COLO668 (cell line): ENCODE results near the gene CSAG2.
"Not testable (repeated sequence)": the region's sequence is repeated elsewhere in the genome, so short reads cannot be mapped to it uniquely, and the experiment has no call there.

Source experiments
- DNase-seq: peaks from one replicate; lab custom pipeline; 2025; ENCODE audit not compliant: unreplicated experiment; lab: John Stamatoyannopoulos, UW

The CSAG2 gene, protein sequence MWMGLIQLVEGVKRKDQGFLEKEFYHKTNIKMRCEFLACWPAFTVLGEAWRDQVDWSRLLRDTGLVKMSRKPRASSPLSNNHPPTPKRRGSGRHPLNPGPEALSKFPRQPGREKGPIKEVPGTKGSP

DNA sequence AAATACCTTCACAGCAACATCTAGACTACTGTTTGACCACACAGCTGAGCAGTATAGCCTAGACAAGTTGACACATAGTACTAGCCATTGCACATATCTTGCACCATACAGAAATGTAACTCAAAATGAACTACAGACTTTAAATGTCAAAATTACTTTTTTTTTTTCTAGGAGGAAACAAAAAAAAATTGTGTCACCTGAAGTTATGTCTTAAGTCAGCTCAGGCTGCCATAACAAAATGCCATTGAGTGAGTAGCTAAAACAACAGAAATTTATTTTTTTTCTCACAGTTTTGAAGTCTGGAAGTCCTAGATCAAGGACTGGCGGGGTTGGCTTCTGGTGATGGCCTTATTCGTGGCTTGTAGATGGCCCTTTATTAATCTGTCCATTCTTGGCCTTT, at the start of gene CSAG2:
Gene CSAG2, minus strand, starts transcription at position 101 of the 400 bp plus-strand sequence. CDS start 161 bp downstream, outside the sequence.
- DNase-seq: not testable (repeated sequence)

DNA sequence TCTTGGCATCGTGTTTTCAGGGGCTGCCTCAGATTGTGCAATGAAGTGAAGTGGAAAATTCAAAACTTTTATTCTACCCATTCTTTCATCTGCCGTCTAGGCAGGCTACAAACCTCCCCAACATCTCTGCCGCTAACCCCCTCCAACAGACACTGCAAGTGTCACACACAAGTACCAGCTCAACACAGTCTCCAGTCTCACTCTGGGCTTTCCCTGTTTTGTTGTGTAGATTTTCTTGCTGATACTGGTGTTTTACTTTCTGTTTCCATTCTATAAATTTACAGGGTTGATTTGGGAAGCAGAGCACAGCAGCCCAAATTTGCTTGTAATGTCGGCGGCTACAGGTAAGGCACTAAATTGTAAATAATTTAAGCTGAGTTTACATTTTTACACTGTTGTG, 45.8 kb upstream of the CSAG2 start:
- not testable (repeated sequence) for DNase-seq

DNA sequence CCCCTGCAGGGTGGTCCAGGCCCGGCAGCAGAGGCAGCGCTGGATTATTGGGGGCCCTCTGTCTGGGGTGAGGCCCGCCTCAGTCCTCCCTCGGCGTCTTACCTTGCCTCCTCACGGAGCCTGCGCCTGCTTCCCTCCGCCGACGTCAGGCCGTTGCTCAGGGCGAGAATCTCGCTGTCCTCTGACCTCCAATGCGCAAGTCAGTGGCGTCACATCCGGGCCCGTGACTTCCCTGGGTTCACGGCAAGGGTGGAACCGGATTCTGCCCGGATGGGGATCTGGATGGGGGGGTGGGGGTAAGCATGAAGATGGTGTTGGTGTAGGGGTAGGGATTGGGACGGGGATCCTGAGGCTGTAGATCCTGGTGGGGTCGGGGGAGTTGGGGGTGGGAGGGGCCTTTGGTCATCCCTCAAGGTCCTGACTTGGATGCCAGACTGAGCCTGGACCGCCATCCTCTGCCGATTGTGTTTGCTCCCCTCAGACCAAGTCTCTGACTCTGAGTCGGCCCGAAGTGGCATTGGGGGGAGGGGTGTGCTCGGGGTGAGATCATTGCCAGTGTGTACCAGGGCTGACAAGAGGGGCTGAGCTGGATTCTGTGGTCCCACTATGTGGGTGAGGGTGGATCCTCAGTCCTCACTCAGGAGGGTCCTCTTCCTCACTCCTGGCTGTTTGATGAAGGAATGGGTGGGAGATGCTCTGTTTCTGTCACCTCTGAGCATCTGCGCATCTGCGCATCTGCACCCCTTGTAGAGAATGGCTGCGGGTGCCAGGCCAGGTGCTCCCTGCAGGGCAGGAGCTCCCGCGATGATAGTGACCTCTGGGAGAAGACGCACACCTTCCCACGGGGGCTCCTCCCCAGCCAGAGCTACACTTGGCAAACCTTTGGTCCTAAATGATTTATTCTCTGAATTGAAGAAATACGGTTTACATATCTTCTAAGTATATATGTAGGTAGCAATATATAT, 44.9 kb upstream of the CSAG2 start, which contains the start of gene MAGEA2:
Gene MAGEA2, minus strand, starts transcription at position 157 of the 965 bp plus-strand sequence. CDS start 2,479 bp downstream, outside the sequence.
- DNase-seq: not testable (repeated sequence)

DNA sequence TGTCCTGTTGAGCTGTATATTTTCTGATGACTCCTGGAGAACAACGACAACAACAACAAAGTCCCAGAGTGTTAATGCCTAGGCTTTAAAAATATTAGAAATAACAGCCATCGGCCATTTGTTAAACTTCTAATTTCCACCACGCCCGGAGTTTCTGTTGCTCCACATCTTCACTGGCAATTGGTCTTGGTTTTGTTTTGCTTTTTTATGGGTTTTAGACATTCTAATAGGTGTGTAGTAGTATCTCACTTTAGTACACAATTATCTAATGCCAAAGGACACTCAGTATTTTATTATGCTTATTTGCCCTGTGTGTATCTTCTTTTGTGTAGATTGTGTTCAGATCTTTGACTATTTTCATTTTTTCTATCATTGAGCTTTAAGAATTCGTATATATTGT, 29.5 kb upstream of the CSAG2 start:
- DNase-seq: no peak

DNA sequence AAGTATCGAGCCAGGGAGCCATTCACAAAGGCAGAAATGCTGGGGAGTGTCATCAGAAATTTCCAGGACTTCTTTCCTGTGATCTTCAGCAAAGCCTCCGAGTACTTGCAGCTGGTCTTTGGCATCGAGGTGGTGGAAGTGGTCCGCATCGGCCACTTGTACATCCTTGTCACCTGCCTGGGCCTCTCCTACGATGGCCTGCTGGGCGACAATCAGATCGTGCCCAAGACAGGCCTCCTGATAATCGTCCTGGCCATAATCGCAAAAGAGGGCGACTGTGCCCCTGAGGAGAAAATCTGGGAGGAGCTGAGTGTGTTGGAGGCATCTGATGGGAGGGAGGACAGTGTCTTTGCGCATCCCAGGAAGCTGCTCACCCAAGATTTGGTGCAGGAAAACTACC, 27.5 kb upstream of the CSAG2 start:
- not testable (repeated sequence) for DNase-seq

DNA sequence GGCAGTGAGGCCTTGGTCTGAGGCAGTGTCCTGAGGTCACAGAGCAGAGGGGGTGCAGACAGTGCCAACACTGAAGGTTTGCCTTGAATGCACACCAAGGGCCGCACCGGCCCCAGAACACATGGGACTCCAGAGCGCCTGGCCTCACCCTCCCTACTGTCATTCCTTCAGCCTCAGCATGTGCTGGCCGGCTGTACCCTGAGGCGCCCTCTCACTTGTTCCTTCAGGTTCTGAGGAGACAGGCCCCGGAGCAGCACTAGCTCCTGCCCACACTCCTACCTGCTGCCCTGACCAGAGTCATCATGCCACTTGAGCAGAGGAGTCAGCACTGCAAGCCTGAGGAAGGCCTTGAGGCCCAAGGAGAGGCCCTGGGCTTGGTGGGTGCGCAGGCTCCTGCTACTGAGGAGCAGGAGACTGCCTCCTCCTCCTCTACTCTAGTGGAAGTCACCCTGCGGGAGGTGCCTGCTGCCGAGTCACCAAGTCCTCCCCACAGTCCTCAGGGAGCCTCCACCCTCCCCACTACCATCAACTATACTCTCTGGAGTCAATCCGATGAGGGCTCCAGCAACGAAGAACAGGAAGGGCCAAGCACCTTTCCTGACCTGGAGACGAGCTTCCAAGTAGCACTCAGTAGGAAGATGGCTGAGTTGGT, 26.9 kb upstream of the CSAG2 start:
- DNase-seq: no peak

DNA sequence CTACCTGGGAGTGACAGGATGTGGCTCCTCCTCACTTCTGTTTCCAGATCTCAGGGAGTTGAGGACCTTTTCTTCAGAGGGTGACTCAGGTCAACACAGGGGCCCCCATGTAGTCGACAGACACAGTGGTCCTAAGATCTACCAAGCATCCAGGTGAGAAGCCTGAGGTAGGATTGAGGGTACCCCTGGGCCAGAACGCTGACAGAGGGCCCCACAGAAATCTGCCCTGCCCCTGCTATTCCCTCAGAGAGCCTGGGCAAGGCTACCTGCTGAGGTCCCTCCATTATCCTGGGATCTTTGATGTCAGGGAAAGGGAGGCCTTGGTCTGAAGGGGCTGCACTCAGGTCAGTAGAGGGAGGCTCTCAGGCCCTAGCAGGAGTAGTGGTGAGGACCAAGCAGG, 26.0 kb upstream of the CSAG2 start:
- no peak for DNase-seq

DNA sequence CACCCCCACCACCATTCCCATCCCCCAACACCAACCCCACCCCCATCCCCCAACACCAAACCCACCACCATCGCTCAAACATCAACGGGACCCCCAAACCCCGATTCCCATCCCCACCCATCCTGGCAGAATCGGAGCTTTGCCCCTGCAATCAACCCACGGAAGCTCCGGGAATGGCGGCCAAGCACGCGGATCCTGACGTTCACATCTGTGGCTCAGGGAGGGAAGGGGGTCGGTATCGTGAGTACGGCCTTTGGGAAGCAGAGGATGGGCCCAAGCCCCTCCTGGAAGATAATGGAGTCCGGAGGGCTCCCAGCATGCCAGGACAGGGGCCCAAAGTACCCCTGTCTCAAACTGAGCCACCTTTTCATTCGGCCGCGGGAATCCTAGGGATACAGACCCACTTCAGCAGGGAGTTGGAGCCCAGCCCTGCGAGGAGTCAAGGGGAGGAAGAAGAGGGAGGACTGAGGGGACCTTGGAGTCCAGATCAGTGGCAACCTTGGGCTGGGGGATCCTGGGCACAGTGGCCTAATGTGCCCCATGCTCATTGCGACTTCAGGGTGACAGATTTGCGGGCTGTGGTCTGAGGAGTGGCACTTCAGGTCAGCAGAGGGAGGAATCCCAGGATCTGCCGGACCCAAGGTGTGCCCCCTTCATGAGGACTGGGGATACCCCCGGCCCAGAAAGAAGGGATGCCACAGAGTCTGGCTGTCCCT, 25.2 kb upstream of the CSAG2 start:
- DNase-seq: not testable (repeated sequence)

DNA sequence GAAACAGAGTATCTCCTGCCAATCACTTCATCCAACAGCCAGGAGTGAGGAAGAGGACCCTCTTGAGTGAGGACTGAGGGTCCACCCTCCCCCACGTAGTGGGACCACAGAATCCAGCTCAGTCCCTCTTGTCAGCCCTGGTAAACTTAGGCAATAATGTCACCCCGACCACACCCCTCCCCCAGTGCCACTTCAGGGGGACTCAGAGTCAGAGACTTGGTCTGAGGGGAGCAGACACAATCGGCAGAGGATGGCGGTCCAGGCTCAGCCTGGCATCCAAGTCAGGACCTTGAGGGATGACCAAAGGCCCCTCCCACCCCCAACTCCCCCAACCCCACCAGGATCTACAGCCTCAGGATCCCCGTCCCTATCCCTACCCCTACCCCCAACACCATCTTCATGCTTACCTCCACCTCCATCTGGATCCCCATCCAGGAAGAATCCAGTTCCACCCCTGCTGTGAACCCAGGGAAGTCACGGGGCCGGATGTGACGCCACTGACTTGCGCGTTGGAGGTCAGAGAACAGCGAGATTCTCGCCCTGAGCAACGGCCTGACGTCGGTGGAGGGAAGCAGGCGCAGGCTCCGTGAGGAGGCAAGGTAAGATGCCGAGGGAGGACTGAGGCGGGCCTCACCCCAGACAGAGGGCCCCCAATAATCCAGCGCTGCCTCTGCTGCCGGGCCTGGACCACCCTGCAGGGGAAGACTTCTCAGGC, 24.3 kb upstream of the CSAG2 start, which contains the start of the genes CSAG1 and MAGEA12:
Gene CSAG1, minus strand, starts transcription at position 461 of the 715 bp plus-strand sequence. CDS start 1,261 bp downstream, outside the sequence.
Gene MAGEA12, plus strand, starts transcription at position 497 of the 715 bp plus-strand sequence. CDS start 2,405 bp downstream, outside the sequence.
- DNase-seq: peak; percentile 88

DNA sequence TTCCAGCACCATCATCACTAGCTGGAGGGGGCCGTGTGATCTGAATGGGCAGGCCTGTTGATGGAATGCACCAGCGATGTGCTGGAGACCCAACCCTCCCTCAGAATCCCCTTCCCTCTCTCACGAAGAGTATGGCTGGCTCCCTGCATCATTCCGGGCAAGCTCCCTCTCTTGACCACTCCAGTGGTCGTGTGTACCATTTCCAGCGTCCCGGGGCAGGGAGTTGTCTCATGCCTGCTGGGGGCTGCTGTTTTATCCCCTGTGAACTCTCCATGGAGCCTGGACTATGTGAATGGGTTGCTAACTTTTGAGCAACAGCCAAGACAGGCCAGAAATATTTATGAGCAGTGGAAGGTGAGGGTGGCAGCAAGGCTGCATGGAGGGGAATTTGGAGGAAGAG, 16.3 kb upstream of the CSAG2 start:
- DNase-seq: no peak

DNA sequence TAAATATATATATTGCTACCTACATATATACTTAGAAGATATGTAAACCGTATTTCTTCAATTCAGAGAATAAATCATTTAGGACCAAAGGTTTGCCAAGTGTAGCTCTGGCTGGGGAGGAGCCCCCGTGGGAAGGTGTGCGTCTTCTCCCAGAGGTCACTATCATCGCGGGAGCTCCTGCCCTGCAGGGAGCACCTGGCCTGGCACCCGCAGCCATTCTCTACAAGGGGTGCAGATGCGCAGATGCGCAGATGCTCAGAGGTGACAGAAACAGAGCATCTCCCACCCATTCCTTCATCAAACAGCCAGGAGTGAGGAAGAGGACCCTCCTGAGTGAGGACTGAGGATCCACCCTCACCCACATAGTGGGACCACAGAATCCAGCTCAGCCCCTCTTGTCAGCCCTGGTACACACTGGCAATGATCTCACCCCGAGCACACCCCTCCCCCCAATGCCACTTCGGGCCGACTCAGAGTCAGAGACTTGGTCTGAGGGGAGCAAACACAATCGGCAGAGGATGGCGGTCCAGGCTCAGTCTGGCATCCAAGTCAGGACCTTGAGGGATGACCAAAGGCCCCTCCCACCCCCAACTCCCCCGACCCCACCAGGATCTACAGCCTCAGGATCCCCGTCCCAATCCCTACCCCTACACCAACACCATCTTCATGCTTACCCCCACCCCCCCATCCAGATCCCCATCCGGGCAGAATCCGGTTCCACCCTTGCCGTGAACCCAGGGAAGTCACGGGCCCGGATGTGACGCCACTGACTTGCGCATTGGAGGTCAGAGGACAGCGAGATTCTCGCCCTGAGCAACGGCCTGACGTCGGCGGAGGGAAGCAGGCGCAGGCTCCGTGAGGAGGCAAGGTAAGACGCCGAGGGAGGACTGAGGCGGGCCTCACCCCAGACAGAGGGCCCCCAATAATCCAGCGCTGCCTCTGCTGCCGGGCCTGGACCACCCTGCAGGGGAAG, 5.0 kb upstream of the CSAG2 start, which contains the start of gene MAGEA2B:
Gene MAGEA2B, plus strand, starts transcription at position 814 of the 973 bp plus-strand sequence. CDS start 2,479 bp downstream, outside the sequence.
- not testable (repeated sequence) for DNase-seq

DNA sequence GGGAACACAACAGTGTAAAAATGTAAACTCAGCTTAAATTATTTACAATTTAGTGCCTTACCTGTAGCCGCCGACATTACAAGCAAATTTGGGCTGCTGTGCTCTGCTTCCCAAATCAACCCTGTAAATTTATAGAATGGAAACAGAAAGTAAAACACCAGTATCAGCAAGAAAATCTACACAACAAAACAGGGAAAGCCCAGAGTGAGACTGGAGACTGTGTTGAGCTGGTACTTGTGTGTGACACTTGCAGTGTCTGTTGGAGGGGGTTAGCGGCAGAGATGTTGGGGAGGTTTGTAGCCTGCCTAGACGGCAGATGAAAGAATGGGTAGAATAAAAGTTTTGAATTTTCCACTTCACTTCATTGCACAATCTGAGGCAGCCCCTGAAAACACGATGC, 4.1 kb upstream of the CSAG2 start:
- not testable (repeated sequence) for DNase-seq

DNA sequence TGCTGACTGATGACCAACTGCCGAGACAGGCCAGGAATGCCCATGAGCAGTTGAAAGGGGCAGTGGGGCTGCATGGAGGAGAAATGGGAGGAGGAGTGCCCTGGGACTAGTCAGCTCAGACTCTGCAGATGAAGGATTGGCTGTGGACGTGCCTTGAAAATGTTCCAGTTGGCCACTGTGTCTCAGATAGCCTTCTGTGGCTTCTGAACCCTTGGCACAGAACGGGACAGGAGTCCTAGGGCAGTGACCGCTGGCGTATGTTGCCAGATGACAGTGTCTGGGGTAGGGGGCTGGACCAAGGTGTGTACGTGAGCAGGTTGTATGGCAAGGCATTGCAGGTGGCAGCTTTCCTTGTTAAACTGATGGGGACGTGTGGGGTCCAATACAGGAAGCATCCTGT, 2.6 kb downstream of the CSAG2 start:
- DNase-seq: not testable (repeated sequence)

DNA sequence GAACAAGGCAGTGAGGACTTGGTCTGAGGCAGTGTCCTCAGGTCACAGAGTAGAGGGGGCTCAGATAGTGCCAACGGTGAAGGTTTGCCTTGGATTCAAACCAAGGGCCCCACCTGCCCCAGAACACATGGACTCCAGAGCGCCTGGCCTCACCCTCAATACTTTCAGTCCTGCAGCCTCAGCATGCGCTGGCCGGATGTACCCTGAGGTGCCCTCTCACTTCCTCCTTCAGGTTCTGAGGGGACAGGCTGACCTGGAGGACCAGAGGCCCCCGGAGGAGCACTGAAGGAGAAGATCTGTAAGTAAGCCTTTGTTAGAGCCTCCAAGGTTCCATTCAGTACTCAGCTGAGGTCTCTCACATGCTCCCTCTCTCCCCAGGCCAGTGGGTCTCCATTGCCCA, 8.7 kb downstream of the CSAG2 start:
- not testable (repeated sequence) for DNase-seq

DNA sequence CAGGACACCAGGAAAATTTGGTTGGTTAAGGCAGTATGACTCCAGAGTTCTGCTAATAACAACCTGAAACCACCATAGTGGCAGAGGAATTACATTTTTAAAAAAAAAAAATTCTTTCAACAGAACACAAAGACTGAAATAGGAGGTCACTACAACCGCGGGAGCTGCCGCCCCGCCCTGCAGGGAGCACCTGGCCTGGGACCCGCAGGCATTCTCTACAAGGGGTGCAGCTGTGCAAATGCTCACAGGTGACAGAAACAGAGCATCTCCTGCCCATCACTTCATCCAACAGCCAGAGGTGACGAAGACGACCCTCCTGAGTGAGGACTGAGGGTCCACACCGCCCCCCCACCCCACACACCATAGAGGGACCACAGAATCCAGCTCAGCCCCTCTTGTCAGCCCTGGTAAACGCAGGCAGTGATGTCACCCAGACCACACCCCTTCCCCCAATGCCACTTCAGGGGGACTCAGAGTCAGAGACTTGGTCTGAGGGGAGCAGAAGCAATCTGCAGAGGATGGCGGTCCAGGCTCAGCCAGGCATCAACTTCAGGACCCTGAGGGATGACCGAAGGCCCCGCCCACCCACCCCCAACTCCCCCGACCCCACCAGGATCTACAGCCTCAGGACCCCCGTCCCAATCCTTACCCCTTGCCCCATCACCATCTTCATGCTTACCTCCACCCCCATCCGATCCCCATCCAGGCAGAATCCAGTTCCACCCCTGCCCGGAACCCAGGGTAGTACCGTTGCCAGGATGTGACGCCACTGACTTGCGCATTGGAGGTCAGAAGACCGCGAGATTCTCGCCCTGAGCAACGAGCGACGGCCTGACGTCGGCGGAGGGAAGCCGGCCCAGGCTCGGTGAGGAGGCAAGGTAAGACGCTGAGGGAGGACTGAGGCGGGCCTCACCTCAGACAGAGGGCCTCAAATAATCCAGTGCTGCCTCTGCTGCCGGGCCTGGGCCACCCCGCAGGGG, 10.8 kb downstream of the CSAG2 start, which contains the start of gene MAGEA3:
Gene MAGEA3, plus strand, starts transcription at position 843 of the 980 bp plus-strand sequence. CDS start 2,039 bp downstream, outside the sequence.
- DNase-seq: not testable (repeated sequence)

DNA sequence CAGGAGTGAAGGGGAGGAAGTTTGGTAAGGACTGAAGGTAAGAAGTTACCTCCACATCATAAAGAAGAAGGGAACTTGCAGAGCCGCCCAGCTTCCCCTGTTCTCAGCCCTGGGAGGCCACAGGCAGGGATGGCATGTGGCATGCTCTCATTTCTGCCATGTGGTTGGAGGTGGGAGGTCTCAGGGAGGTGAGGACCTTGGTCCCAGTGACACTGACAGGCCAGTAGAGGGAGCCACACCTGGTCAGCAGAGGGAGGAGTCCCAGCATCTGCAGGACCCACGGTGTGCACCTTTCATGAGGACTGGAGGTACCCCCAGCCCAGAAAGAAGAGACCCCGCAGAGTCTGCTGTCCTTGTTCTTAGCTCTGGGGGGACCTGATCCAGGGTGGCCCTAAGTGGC, 28.1 kb downstream of the CSAG2 start:
- DNase-seq: not testable (repeated sequence)

DNA sequence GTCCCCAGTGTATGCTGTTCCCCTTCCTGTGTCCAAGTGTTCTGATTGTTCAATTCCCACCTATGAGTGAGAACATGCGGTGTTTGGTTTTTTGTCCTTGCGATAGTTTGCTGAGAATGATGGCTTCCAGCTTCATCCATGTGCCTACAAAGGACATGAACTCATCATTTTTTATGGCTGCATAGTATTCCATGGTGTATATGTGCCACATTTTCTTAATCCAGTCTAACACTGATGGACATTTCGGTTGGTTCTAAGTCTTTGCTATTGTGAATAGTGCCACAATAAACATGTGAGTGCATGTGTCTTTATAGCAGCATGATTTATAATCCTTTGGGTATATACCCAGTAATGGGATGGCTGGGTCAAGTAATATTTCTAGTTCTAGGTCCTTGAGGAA, 34.4 kb downstream of the CSAG2 start:
- not testable (repeated sequence) for DNase-seq
